Measurements from ENCODE around the gene C5AR1. TPM values are rescaled to one million over a fixed set of nuclear protein-coding genes. Genes with fewer than 3 reads are reported as not detected.

C5AR1 gene
- total and polyA plus RNA-seq, 9 of the 15 experiments (the other 6 are each of a cell fraction or from before 2014, with no cell fraction given) = 0.06 to 1.6 (median 0.28) TPM; not detected in 3

- CTCF ChIA-PET (ENCODE audit: low intra/inter-chr PET ratio) = interaction anchor here (0.7 to 3.4 kb wide), 5 partner anchors 23 to 132 kb away, joined by 3 to 28 read pairs (median 4); no protein-coding TSS in a partner anchor
- Histone ChIP-seq H2AFZ (ENCODE audit: low read depth, low read length) (peak overlapping the region; percentile 50; the same call in 1 of the 2 replicates), H3K9me1 (ENCODE audit: control insufficient read depth, insufficient read depth, low read length) (no peaks in the 10 kb centered on the region), H3K9me3 (replicated peaks; ENCODE audit: control insufficient read depth, insufficient read depth, low read depth, low read length) (no peaks in the 10 kb centered on the region), H4K20me1 (replicated peaks; ENCODE audit: control insufficient read depth, insufficient read depth, low read length) (no peaks in the 10 kb centered on the region), H3K4me3 (no peak overlapping the region), H3K79me2 (ENCODE audit: control insufficient read depth, insufficient read depth, low read length) (no peaks in the 10 kb centered on the region), H3K27ac (ENCODE audit: extremely low read depth, low read depth, low read length) (no peak overlapping the region), H3K4me2 (ENCODE audit: insufficient read depth, low read length) (peak overlapping the region; percentile 29; the same call in 1 of the 2 replicates), H3K9ac (ENCODE audit: insufficient read depth in 1 of 2, low read depth in 2 of 2, low read length in 2 of 2) (no peak overlapping the region), H3K36me3 (ENCODE audit: control insufficient read depth, insufficient read depth, low read length) (no peaks in the 10 kb centered on the region), H3K4me1 (replicated peaks in 1 of 2; ENCODE audit: control insufficient read depth in 2 of 2, insufficient read depth in 2 of 2, low read length in 2 of 2) (peaks cover 0 to 5% of the 10 kb centered on the region in 2 experiments; a peak in 3 of 5 replicates), H3K27me3 (ENCODE audit: control insufficient read depth in 2 of 2, insufficient read depth in 2 of 2, low read length in 2 of 2) (no peaks in the 10 kb centered on the region)
- FAIRE-seq (peak; percentile 94), DNase-seq (ENCODE audit: extremely low read depth in 1 of 4, low spot score in 3 of 4) (peak; percentile 79 to 94 (median 80)), ATAC-seq (peak; percentile 99)
- POLR2A ChIA-PET = interaction anchor here (0.6 to 1.0 kb wide), 3 partner anchors 94 to 157 kb away, joined by 3 to 5 read pairs (median 3); no protein-coding TSS in a partner anchor
- WGBS (ENCODE audit: insufficient coverage, low coverage, missing lambda C conversion rate) = 10% methylated on average over 11 of the region's 12 CpGs
- intact Hi-C loops (cut with micrococcal nuclease) = loop anchor here (1.0 to 10.0 kb wide), 3 partner anchors 95 to 399 kb away; no protein-coding TSS in a partner anchor
- in situ Hi-C loops (cut with MboI) = loop anchor here (5.0 kb wide), 2 partner anchors 96 to 411 kb away; no protein-coding TSS in a partner anchor
- BruUV-seq (replicated peaks) = no TSS peak
- no peak for TF ChIP-seq TAF7 (tag; IDR thresholded peaks at IDR 0.05)
- no peak for TF ChIP-seq ZNF668 (CRISPR knock-in tag; IDR thresholded peaks at IDR 0.05)
- no peak for TF ChIP-seq HNRNPH1 (optimal IDR thresholded peaks at IDR 0.05; ENCODE audit: low read depth, low read length)
- TF ChIP-seq SMC3 (conservative IDR thresholded peaks at IDR 0.05; ENCODE audit: insufficient read depth, low read depth, low read length) = peak; percentile 96
- no peak for TF ChIP-seq NKRF (IDR thresholded peaks at IDR 0.05; ENCODE audit: borderline replicate concordance)
- TF ChIP-seq ZNF586 (CRISPR knock-in tag; conservative IDR thresholded peaks at IDR 0.05) = no peak
- TF ChIP-seq MGA (IDR thresholded peaks at IDR 0.05) = no peak
- TF ChIP-seq HMG20B (CRISPR knock-in tag; IDR thresholded peaks at IDR 0.05) = no peak
Observed at GRCh38 chr19:47296036-47296435, 13.6 kb upstream of the C5AR1 start.

Measured in K562 (cell line).